Rectal smooth muscle tissue (tissue), 1 donor: ENCODE results near the gene ZBTB5.

Source experiments
- H3K27ac ChIP-seq: one replicate; pipeline ENCODE4 v1.7.0; 2013; ENCODE audit warnings: low read depth, low read length, inconsistent platforms
- H3K27me3 ChIP-seq: one replicate; pipeline ENCODE4 v1.7.0; 2013; ENCODE audit warnings: low read length; ENCODE audit not compliant: control insufficient read depth, insufficient read depth
- H3K36me3 ChIP-seq: one replicate; pipeline ENCODE4 v1.7.0; 2013; ENCODE audit warnings: low read length; ENCODE audit not compliant: control insufficient read depth, insufficient read depth
- H3K4me1 ChIP-seq: one replicate; pipeline ENCODE4 v1.7.0; 2013; ENCODE audit warnings: low read length; ENCODE audit not compliant: control insufficient read depth, insufficient read depth
- H3K4me3 ChIP-seq: one replicate; pipeline ENCODE4 v1.7.0; 2013; ENCODE audit warnings: low read length
- H3K9ac ChIP-seq: one replicate; pipeline ENCODE4 v1.7.0; 2013; ENCODE audit warnings: low read length

The ZBTB5 gene

GRCh38 chr9:37503736-37504135 is 38.5 kb upstream of the ZBTB5 start:
- H3K36me3 ChIP-seq: peaks cover 27% of the 10 kb centered on the region
- H3K4me1 ChIP-seq: no peaks in the 10 kb centered on the region
- no peak overlapping the region for H3K4me3 ChIP-seq
- no peak overlapping the region for H3K27ac ChIP-seq
- no peaks in the 10 kb centered on the region for H3K27me3 ChIP-seq
- no peak overlapping the region for H3K9ac ChIP-seq

DNA sequence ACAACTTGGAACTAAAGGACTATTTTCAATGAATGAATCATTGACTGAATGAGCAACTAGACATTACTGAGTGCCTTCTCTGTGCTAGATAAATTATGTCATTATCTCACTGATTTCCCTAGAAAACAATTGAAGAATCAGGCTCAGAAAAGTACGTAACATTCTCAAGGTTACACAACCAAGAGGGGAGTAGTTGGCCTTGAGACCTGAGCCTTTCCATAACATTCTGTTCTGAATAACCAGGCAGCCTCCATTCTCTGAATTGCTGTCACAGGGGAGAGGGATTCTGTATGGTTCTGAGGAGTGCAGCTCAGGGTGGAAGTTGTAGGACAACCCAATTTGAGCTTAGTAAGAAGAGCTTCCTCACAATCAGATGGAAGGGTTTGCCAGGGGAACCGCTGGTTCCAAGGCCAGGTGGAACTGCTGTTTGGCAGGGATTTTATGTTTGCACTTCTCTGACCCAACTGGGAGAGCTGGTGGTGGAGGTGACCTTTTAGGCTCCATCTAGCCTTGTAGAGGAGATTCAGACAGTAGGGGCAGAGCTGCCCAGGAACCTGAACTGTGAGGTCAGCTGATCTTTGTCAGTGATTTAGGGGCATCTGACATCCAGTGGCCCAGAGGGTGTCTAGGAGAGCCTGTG is 36.8 kb upstream of the ZBTB5 start:
- Histone ChIP-seq H3K27ac (no peak overlapping the region), H3K27me3 (no peaks in the 10 kb centered on the region), H3K4me3 (no peak overlapping the region), H3K9ac (no peak overlapping the region), H3K4me1 (no peaks in the 10 kb centered on the region), H3K36me3 (peaks cover 27% of the 10 kb centered on the region)

DNA sequence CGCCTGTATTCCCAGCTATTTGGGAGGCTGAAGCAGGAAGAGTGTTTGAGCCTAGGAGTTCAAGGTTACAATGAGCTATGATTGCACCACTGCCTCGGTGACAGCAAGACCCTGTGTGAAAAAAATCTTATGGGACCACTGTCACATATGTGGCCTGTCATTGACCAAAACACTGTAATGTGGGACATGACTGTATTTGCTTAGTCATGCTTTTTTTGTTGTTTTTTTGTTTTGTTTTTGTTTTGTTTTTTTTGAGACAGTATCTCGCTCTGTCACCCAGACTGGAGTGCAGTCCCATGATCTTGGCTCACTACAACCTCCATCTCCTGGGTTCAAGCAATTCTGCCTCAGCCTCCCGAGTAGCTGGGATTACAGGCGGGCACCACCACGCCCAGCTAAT is 34.0 kb upstream of the ZBTB5 start:
- no peak overlapping the region for H3K4me3 ChIP-seq
- no peaks in the 10 kb centered on the region for H3K4me1 ChIP-seq
- no peaks in the 10 kb centered on the region for H3K27me3 ChIP-seq
- no peak overlapping the region for H3K9ac ChIP-seq
- H3K36me3 ChIP-seq: peaks cover 40% of the 10 kb centered on the region
- no peak overlapping the region for H3K27ac ChIP-seq

- Histone ChIP-seq H3K4me1 (no peaks in the 10 kb centered on the region), H3K27me3 (no peaks in the 10 kb centered on the region), H3K27ac (no peak overlapping the region), H3K36me3 (peaks cover 44% of the 10 kb centered on the region), H3K9ac (no peak overlapping the region), H3K4me3 (no peak overlapping the region)
Measured at GRCh38 chr9:37498457-37498856, 33.2 kb upstream of the ZBTB5 start.

GRCh38 chr9:37497320-37497719 is 32.1 kb upstream of the ZBTB5 start:
- Histone ChIP-seq H3K4me1 (no peaks in the 10 kb centered on the region), H3K27ac (no peak overlapping the region), H3K4me3 (no peak overlapping the region), H3K36me3 (peaks cover 44% of the 10 kb centered on the region), H3K27me3 (no peaks in the 10 kb centered on the region), H3K9ac (no peak overlapping the region)

DNA sequence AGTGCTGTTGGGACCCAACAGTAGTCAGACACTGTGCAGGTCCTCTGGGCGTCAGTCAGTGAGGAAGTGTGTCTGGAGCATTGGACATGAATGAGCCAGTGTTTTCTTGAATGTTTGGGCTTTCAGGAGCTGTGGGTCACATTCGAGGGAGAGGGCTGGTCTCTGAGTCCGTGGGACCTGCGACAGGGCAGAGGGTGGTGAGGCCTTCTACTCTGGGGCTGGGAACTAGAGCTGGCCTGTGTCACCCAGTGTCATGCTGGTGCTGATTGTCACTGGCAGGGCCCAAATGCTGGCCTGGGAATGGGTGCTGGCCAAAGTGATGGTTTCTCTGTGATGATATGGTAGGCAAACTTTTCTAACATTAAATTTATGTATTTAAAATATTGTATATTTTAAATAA is 30.8 kb upstream of the ZBTB5 start:
- H3K27ac ChIP-seq: no peak overlapping the region
- H3K4me3 ChIP-seq: no peak overlapping the region
- H3K36me3 ChIP-seq: peaks cover 40% of the 10 kb centered on the region
- no peaks in the 10 kb centered on the region for H3K4me1 ChIP-seq
- H3K9ac ChIP-seq: no peak overlapping the region
- H3K27me3 ChIP-seq: no peaks in the 10 kb centered on the region

DNA sequence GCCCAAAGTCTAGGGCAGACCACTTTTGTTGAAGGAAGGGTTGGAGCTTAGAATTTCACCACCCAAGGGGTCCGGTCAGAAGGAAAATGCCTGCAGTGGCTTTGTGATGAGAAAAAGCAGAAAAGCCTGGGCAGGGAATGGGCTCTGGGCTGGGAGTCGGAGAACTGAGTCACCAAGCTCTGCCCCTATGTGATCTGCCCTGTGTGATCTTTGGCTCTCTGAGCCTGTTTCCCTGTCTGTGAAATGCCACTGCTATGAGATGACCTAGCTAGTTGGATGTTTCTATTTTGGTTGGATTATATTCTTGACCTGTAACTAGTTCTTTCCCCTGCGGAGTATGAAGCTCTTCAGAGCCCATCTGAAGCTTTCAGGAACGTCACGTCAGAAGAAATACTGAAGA is 30.3 kb upstream of the ZBTB5 start:
- Histone ChIP-seq H3K27ac (no peak overlapping the region), H3K4me1 (no peaks in the 10 kb centered on the region), H3K4me3 (no peak overlapping the region), H3K27me3 (no peaks in the 10 kb centered on the region), H3K9ac (no peak overlapping the region), H3K36me3 (peaks cover 37% of the 10 kb centered on the region)

DNA sequence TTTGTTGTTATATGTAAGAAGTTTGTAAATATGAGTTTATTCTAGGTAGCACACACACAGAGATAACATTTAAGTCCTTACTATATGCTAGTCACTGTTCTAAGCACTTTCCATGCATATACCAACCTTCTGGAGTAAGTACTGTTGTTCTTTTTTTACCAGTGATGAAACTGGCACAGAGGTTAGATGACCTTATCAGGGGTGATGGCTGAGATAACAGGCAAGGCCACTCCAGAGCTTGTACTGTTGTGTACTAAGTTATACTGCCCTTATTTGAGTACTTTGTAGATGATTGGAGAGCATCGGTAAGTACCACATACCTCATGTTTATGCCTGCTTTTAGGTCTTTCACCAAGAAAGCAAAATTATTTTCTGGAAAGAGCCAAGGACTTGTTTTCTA is 26.7 kb upstream of the ZBTB5 start:
- Histone ChIP-seq H3K4me3 (no peak overlapping the region), H3K9ac (no peak overlapping the region), H3K27ac (no peak overlapping the region), H3K27me3 (no peaks in the 10 kb centered on the region), H3K36me3 (peaks cover 29% of the 10 kb centered on the region), H3K4me1 (peaks cover 6% of the 10 kb centered on the region)

DNA sequence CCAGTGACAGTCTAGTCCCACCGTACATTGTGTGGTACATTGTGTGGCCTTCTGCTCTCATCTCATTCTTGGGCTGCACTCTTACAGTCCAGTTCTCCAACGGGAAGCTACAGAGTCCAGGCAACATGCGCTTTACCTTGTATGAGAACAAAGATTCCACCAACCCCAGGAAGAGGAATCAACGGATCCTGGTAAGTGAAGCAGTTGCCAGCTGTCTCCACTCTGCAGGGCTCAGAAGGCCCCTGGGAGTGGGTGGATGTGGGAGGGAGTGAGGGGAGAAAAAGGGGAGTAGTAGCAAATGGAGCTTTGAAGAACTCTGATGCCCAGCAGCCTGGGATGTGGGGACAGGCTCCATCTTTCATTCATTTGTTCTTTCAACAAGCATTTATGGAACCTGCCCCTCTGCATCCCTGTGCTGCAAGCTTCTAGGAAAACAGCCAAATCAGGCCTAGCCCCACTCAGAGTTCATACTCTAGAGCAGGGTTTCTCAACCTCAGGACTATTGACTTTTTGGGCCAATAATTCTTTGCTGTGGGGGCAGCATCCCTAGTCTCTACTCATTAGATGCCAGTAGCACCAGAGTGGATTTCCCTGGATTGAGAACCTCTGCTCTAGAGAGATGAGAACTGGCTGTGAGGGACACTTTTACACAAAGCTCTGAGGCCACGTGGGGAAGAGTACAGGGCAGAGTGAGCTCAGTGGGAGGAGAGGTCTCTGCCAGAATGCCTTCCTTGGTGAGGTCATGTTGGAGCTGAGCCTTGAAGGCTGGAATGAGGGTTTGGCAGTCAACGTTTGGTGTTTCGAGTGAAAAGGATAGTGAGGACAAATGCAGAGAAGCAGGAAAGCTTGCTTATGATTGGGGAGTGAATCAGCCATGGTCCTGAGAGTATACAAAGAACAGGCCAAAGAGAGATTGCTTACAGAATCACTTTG is 21.6 kb upstream of the ZBTB5 start:
- Histone ChIP-seq H3K4me3 (peak overlapping the region; percentile 78), H3K9ac (peak overlapping the region; percentile 28), H3K4me1 (peaks cover 13% of the 10 kb centered on the region), H3K36me3 (no peaks in the 10 kb centered on the region), H3K27ac (peak overlapping the region; percentile 85), H3K27me3 (no peaks in the 10 kb centered on the region)

DNA sequence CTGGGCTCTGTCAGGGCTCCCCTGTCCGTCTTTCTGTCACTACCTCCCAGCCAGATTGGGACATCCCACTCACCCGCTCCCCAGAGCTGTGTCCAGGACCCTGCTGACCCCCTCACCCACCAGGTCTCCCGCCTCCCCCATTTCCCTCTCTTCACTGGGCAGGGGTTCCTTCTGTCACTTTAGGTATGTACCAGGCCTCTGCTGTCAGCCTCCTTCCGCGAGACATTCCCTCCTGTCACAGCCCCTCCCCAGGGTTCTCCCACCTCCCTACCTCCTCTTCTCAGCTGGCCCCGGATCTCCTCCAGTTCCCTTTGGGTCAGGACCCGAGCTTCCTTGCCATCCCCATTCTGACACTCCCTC is 21.0 kb upstream of the ZBTB5 start:
- peak overlapping the region; percentile 85 for H3K27ac ChIP-seq
- no peaks in the 10 kb centered on the region for H3K27me3 ChIP-seq
- peak overlapping the region; percentile 28 for H3K9ac ChIP-seq
- H3K4me1 ChIP-seq: peaks cover 13% of the 10 kb centered on the region
- peak overlapping the region; percentile 78 for H3K4me3 ChIP-seq
- no peaks in the 10 kb centered on the region for H3K36me3 ChIP-seq

DNA sequence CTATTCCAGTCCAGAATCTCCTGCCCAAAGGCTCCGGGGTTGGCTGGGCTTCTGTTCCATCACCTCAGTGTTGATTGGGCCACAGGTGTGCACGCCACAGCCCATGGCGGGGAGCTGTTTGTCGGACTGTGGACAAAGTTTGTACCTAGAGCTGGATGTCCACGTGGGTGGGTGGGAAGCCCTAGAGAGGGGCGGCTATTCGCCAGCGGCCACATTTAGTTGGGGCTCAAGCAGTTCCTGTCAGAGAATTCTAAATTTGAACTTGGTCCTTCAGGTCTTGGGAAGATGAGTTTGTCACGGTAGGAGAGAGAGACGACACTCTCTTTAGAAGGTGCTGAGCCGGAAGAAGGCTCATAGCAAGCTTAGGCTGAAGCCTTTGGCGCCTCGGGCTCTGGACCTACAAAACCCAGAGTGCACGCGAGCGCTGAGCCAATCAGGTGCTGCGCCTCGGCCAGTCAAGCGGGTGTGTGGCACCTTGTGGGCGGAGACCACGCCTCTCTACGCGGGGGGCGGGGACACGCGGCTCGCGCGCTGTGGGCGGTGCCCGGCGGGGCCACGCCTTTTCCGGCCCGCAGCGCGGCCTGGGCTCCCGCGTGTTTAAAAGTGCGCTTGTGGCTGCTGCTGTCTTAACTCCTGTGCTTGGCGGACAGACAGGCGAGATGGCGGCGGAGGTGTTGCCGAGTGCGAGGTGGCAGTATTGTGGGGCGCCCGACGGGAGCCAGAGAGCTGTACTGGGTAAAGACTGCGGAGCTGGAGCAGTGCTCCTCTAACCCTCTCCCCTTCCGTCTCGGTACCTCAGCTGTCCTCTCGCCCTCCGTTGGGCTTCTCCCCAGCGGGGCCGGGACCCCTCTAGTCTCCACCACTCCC is 20.4 kb upstream of the ZBTB5 start, which contains the start of gene POLR1E:
TSS of gene POLR1E (plus strand) at position 560 of the 867 bp plus-strand sequence. CDS start at position 660, 100 bp downstream.
- H3K4me3 ChIP-seq: peak within 1 kb of the TSS; percentile 78
- H3K4me1 ChIP-seq: peaks cover 13% of the 10 kb centered on the region
- H3K27me3 ChIP-seq: no peaks in the 10 kb centered on the region
- H3K9ac ChIP-seq: peak within 1 kb of the TSS; percentile 28
- H3K36me3 ChIP-seq: no peaks in the 10 kb centered on the region
- peak within 1 kb of the TSS; percentile 85 for H3K27ac ChIP-seq

GRCh38 chr9:37480759-37481158 is 15.5 kb upstream of the ZBTB5 start:
- Histone ChIP-seq H3K27me3 (no peaks in the 10 kb centered on the region), H3K9ac (no peak overlapping the region), H3K4me3 (no peak overlapping the region), H3K27ac (no peak overlapping the region), H3K36me3 (no peaks in the 10 kb centered on the region), H3K4me1 (no peaks in the 10 kb centered on the region)
